ENCODE results near the gene TRAPPC2.
"Not testable (repeated sequence)": the region's sequence is repeated elsewhere in the genome, so short reads cannot be mapped to it uniquely, and the experiment has no call there.

Gene TRAPPC2

DNA sequence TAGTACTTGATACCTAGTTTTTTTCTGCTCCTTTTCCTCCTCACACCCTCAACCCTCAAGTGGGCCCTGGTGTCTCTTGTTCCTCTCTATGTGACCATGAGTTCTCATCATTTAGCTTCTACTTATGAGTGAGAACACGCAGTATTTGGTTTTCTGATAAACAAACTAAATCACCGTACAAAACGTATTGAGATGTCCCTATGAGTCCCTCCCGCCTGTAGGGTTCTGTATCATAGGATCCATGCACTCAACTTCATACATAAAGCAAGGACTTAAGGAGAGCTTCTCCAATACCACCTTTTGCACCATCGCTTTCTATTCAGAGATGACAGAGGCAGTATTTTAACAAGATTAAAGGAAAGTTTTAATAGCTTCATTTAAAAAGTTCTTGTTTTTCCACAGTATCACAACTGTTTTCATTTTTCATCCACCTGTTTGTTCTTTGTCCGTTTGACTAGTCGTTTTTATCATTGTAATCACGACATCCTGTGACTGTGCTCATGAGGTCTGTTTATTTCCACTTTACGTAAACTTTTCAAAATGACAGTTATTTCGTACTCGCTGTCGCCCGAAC, 45.9 kb downstream of the TRAPPC2 start:
- H3K4me3 ChIP-seq (ENCODE audit: low read length) = peak overlapping the region; percentile 79
- no peak for DNase-seq (ENCODE audit: low read depth)
- TF ChIP-seq CTCF (conservative IDR thresholded peaks at IDR 0.05; ENCODE audit: low read length) = no peak

GRCh38 chrX:13687203-13687602, 47.2 kb downstream of the TRAPPC2 start:
- no peak for TF ChIP-seq CTCF (conservative IDR thresholded peaks at IDR 0.05; ENCODE audit: low read length)
- H3K4me3 ChIP-seq (ENCODE audit: low read length) = no peak overlapping the region
- DNase-seq (ENCODE audit: low read depth) = no peak

- no peak overlapping the region for H3K4me3 ChIP-seq (ENCODE audit: low read length)
- DNase-seq (ENCODE audit: low read depth) = no peak
- no peak for TF ChIP-seq CTCF (conservative IDR thresholded peaks at IDR 0.05; ENCODE audit: low read length)
Measured at GRCh38 chrX:13685126-13685763, 49.2 kb downstream of the TRAPPC2 start.

- DNase-seq (ENCODE audit: low read depth) = no peak
- no peak for TF ChIP-seq CTCF (conservative IDR thresholded peaks at IDR 0.05; ENCODE audit: low read length)
- H3K4me3 ChIP-seq (ENCODE audit: low read length) = no peak overlapping the region
Measured at GRCh38 chrX:13684361-13684760, 50.1 kb downstream of the TRAPPC2 start.

- TF ChIP-seq CTCF (conservative IDR thresholded peaks at IDR 0.05; ENCODE audit: low read length) = no peak
- H3K4me3 ChIP-seq (ENCODE audit: low read length) = no peak overlapping the region
- no peak for DNase-seq (ENCODE audit: low read depth)
Measured at GRCh38 chrX:13681595-13681994, 52.8 kb downstream of the TRAPPC2 start.

DNA sequence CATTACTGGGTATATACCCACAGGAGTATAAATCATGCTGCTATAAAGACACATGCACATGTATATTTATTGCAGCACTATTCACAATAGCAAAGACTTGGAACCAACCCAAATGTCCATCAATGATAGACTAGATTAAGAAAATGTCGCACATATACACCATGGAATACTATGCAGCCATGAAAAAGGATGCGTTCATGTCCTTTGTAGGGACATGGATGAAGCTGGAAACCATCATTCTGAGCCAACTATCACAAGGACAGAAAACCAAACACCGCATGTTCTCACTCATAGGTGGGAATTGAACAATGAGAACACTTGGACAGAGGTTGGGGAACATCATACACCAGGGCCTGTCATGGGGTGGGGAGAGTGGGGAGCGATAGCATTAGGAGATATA, 54.7 kb downstream of the TRAPPC2 start:
- DNase-seq (ENCODE audit: low read depth); H3K4me3 ChIP-seq (ENCODE audit: low read length): not testable (repeated sequence)

DNA sequence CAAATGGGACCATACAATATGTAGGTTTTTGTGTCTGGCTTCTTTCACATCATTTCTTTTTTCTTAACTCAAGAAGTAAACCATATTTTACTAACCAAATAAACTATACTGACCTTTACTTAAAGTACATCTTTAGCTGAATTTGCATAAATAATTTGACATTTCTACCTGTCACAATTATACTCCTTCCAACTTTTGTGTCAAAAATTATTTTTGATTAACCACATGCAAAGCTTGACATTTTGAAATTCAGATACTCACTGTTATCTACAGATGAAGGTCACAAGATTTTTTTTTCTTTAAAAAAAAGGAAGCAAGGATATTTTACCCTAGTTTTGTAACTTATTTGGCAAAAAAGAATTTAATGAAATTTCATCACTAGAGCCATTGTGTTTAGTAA, 57.5 kb downstream of the TRAPPC2 start:
- H3K4me3 ChIP-seq (ENCODE audit: low read length) = no peak overlapping the region
- no peak for TF ChIP-seq CTCF (conservative IDR thresholded peaks at IDR 0.05; ENCODE audit: low read length)
- DNase-seq (ENCODE audit: low read depth) = no peak

All from AG10803 (cell line).